Activated CD8-positive, alpha-beta T cell treated with anti-CD3 and anti-CD28 coated beads, Interleukin-2, amount 10 ng/mL, durations not matched to agents 7 days and 5 days (primary cell): ENCODE measurements around the gene GNA15. TPM values are rescaled to one million over a fixed set of nuclear protein-coding genes. Genes with fewer than 3 reads are reported as not detected.
"Not testable (repeated sequence)": the region's sequence is repeated elsewhere in the genome, so short reads cannot be mapped to it uniquely, and the experiment has no call there.

ENCODE experiments used
- ATAC-seq: fragments of 150-1000 bp; cut with Tn5 transposase; one replicate; pipeline ENCODE4 v1.10.0; 2021; ENCODE audit warnings: moderate library complexity
- CTCF ChIA-PET: fragments of 350-600 bp; sonication (Branson Sonifier 250); formaldehyde crosslinking; loops from one replicate; lab custom pipeline; 2021; ENCODE audit warnings: antibody characterized with exemption; lab: Charles Lee
- POLR2A ChIA-PET: fragments of 350-600 bp; sonication (Branson Sonifier 250); formaldehyde crosslinking; loops from one replicate; lab custom pipeline; 2021; ENCODE audit warnings: antibody characterized with exemption; lab: Charles Lee
- DNase-seq: peaks from one replicate; pipeline ENCODE4 v3.0.0-alpha.2; 2020
- H3K27ac Mint-ChIP-seq: one replicate; pipeline ENCODE4 v1.8.0; 2021; ENCODE audit warnings: mild to moderate bottlenecking, mixed read lengths
- H3K27me3 Mint-ChIP-seq: one replicate; pipeline ENCODE4 v1.8.0; 2021; ENCODE audit warnings: low read depth, mixed read lengths
- H3K36me3 Mint-ChIP-seq: one replicate; pipeline ENCODE4 v1.8.0; 2021; ENCODE audit warnings: low read depth, mixed read lengths
- H3K4me1 Mint-ChIP-seq: one replicate; pipeline ENCODE4 v1.8.0; 2021; ENCODE audit warnings: low read depth, mixed read lengths
- H3K4me3 Mint-ChIP-seq: one replicate; pipeline ENCODE4 v1.8.0; 2021; ENCODE audit warnings: mild to moderate bottlenecking, mixed read lengths
- H3K9me3 Mint-ChIP-seq: one replicate; pipeline ENCODE4 v1.8.0; 2022; ENCODE audit warnings: mixed read lengths; ENCODE audit not compliant: insufficient read depth
- total RNA-seq, 2 experiments: library from RNA; stranded (reverse); gene quantifications; one replicate each; pipeline ENCODE4 v1.2.3, GENCODE V29; 2021

The GNA15 gene
- total RNA-seq, 2 experiments from 2014 or later: 23.8 to 24.5 TPM

DNA sequence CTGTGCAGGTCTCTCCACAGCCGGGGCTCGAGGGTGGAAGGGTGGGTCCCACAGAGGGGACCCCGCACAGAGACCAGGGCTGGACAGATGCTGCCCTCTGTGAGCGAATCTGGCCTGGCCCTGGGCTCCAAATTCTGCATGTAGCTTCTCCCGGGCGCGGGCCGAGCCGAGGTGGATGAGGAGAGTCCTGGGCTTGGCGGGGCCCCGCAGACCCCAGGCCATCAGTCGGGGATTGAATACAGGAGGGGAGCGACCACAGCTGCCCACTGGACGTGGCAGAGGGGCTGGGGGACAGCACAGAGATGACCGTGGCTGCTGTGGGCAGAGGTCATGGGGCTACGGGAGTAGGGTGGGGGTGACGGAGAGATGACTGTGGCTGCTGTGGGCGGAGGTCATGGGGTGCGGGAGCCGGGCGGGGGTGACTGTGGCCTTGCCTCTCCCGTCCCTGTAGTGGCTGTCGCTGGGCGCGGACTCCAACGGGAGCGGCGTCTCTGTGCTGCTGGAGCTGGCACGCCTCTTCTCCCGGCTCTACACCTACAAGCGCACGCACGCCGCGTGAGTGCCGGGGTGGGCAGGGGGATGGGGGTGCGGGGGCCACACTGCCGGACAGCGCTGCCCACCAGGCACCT, 65.4 kb downstream of the GNA15 start:
- CTCF ChIA-PET: no interaction called here
- POLR2A ChIA-PET: no interaction called here
- Mint-ChIP-seq H3K4me1 (no peaks in the 10 kb centered on the region), H3K27ac (no peak overlapping the region), H3K9me3 (no peaks in the 10 kb centered on the region), H3K4me3 (no peak overlapping the region), H3K36me3 (no peaks in the 10 kb centered on the region), H3K27me3 (no peaks in the 10 kb centered on the region)
- ATAC-seq (no peak), DNase-seq (no peak)

DNA sequence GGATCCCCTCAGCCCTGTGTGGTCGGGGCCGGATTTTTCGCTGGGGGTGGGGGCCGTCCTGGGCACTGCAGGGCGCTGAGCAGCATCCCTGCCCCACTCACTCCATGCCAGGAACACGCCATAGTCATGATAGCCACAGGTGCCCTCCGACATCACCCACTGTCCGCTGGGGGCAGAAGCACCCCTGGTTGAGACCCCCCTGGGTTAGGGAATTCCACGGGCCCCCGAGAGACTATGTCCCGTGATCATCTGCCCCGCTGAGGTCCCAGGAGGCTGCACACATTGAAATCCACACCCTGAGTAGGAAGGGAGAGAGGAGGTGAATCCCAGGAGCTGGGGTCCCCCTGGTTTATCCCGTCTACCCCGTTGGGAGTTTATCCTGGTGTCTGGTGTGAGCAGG, 66.1 kb downstream of the GNA15 start:
- H3K4me3 Mint-ChIP-seq: no peak overlapping the region
- ATAC-seq: no peak
- no peaks in the 10 kb centered on the region for H3K9me3 Mint-ChIP-seq
- DNase-seq: no peak
- ChIA-PET POLR2A (no interaction called here), CTCF (no interaction called here)
- H3K36me3 Mint-ChIP-seq: no peaks in the 10 kb centered on the region
- H3K4me1 Mint-ChIP-seq: no peaks in the 10 kb centered on the region
- H3K27me3 Mint-ChIP-seq: no peaks in the 10 kb centered on the region
- no peak overlapping the region for H3K27ac Mint-ChIP-seq

DNA sequence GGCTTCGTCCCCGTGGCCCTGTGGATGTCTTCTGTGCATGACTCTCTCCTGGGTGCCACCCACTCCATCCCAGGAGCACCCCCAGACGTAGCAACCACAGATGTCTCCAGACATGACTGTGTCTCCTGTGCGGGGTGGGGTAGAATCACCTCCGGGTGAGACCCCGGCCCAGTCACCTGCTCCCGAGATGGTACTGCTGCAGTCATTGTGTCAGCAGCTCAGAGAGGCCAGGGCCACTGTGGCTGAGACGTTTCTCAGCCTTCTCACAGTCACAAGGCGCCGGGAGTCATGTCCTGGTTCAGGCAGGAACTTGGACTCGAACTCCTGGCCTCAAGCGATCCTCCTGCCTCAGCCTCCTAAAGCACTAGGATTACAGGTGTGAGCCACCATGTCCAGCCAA, 66.5 kb downstream of the GNA15 start:
- DNase-seq (no peak), ATAC-seq (no peak)
- Mint-ChIP-seq H3K27me3 (no peaks in the 10 kb centered on the region), H3K27ac (no peak overlapping the region), H3K4me1 (no peaks in the 10 kb centered on the region), H3K9me3 (no peaks in the 10 kb centered on the region), H3K4me3 (no peak overlapping the region), H3K36me3 (no peaks in the 10 kb centered on the region)
- CTCF ChIA-PET: no interaction called here
- POLR2A ChIA-PET: no interaction called here

DNA sequence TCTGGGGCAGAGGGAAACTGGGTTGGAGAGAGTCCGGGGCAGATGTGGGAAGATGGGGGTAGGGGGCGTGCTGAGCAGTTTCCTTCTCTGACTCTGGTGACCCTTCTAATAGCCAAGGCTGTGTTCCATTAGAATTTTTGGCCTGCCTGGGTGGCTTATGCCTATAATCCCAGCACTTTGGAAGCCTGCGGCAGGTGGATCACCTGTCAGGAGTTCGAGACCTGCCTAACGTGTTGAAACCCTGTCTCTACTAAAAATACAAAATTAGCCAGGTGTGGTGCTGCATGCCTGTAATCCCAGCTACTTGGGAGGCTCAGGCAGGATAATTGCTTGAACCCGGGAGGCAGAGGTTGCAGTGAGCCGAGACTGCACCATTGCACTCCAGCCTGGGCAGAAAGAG, 67.1 kb downstream of the GNA15 start:
- DNase-seq, CTCF ChIA-PET, H3K4me1 Mint-ChIP-seq, H3K27me3 Mint-ChIP-seq, POLR2A ChIA-PET, H3K4me3 Mint-ChIP-seq, H3K9me3 Mint-ChIP-seq, ATAC-seq, H3K27ac Mint-ChIP-seq, H3K36me3 Mint-ChIP-seq: not testable (repeated sequence)

DNA sequence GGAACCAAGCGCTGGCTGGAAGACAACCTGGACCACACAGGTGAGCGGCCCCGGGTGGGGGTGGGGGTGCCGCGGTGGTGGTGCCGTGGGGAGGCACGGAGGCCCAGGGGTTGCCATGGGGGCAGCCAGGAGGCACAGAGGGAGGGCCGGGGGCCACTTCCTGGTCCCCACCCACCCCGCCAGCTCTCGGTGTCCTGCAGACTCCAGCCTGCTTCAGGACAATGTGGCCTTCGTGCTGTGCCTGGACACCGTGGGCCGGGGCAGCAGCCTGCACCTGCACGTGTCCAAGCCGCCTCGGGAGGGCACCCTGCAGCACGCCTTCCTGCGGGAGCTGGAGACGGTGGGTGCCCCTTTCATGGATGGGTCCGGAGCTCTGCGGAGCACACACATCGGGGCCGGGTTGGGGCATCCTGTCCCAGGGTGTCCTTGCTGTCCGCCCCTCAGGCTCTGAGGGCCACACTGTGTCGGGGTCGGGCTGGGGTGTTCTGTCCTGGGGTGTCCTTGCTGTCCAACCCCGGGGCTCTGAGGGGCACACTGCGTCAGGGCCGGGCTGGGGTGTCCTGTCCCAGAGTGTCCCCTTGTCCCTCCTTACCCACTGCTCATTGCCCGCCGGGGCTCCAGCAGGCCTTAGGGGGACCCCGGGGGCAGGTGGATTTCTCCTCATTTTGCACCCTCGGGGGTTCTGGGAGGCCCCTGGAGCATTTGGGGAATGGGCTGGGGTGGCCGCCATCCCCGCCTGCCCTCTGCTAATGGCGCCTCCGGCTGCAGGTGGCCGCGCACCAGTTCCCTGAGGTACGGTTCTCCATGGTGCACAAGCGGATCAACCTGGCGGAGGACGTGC, 68.2 kb downstream of the GNA15 start:
- ATAC-seq (no peak), DNase-seq (no peak)
- Mint-ChIP-seq H3K4me1 (no peaks in the 10 kb centered on the region), H3K4me3 (no peak overlapping the region), H3K36me3 (no peaks in the 10 kb centered on the region), H3K27ac (no peak overlapping the region), H3K27me3 (no peaks in the 10 kb centered on the region), H3K9me3 (no peaks in the 10 kb centered on the region)
- ChIA-PET CTCF (no interaction called here), POLR2A (interaction anchor here (0.6 kb wide), 1 partner anchor 64 kb away, joined by 3 read pairs; no protein-coding TSS in a partner anchor)

DNA sequence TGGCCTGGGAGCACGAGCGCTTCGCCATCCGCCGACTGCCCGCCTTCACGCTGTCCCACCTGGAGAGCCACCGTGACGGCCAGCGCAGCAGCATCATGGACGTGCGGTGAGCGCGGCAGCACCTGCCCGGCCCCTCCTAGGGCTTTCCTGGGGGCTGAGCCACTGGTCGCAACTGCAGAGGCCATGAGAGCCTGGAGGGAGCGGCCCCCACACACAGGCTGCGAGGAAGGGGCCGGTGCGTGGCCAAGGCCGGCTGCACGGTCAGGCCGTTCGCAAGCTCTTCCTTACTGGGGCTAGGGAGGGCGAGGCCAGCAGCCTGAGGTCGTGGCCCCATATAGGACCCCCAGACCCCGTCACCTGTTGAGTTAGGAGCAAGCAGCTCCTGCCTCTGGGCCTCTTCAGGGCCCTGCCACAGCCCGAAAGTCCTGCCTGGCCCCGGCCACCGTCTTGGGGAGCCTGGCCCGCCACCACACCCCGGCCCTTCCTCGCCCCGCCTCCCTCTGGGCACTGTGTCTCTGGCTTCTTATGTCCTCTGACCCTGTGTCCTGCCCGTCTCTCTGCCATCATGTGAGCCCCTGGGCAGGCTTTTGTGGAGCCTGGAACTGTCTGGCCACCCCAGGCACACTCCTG, 68.9 kb downstream of the GNA15 start:
- ATAC-seq (no peak), DNase-seq (no peak)
- Mint-ChIP-seq H3K4me1 (no peaks in the 10 kb centered on the region), H3K4me3 (no peak overlapping the region), H3K36me3 (no peaks in the 10 kb centered on the region), H3K27ac (no peak overlapping the region), H3K27me3 (no peaks in the 10 kb centered on the region), H3K9me3 (no peaks in the 10 kb centered on the region)
- CTCF ChIA-PET: no interaction called here
- POLR2A ChIA-PET: no interaction called here

DNA sequence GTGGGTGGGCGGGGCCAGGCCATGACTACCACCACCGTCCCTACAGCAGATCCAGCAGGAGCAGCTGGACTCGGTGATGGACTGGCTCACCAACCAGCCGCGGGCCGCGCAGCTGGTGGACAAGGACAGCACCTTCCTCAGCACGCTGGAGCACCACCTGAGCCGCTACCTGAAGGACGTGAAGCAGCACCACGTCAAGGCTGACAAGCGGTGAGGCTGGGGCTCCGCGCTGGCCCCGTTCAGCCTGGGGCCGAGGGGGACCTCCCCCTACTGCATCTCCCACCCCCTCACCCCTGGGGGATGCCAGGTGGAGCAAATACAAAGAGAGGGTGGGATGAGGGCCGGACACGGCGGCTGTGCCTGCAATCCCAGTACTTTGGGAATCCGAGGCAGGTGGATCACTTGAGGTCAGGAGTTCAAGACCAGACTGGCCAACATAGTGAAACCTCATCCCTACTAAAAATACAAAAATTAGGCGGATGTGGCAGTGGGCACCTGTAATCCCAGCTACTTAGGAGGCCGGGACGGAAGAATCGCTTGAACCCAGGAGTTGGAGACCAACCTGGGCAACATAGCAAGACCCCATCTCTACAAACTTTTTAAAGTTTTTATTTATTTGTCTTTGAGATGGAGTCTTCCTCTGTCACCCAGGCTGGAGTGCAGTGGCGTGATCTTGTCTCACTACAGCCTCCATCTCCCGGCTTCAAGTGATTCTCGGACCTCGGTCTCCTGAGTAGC, 70.6 kb downstream of the GNA15 start:
- ChIA-PET CTCF (no interaction called here), POLR2A (interaction anchor here (0.6 kb wide), 1 partner anchor 9 kb away, joined by 4 read pairs; no protein-coding TSS in a partner anchor)
- DNase-seq: no peak
- Mint-ChIP-seq H3K27me3 (no peaks in the 10 kb centered on the region), H3K36me3 (no peaks in the 10 kb centered on the region), H3K4me3 (no peak overlapping the region), H3K27ac (no peak overlapping the region), H3K9me3 (no peaks in the 10 kb centered on the region), H3K4me1 (no peaks in the 10 kb centered on the region)
- ATAC-seq: no peak

DNA sequence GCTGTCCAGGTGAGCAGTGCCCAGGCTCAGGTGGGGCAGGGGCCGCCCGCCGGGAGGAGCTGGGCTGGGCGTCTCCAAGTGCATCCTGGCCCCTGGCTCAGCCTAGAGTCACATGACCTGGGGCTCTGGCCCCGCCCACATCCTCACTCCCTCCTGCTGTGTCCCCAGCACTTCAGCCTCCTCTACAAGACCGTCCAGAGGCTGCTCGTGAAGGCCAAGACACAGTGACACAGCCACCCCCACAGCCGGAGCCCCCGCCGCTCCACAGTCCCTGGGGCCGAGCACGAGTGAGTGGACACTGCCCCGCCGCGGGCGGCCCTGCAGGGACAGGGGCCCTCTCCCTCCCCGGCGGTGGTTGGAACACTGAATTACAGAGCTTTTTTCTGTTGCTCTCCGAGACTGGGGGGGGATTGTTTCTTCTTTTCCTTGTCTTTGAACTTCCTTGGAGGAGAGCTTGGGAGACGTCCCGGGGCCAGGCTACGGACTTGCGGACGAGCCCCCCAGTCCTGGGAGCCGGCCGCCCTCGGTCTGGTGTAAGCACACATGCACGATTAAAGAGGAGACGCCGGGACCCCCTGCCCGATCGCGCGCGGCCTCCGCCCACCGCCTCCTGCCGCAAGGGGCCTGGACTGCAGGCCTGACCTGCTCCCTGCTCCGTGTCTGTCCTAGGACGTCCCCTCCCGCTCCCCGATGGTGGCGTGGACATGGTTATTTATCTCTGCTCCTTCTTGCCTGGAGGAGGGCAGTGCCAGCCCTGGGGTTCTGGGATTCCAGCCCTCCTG, 71.8 kb downstream of the GNA15 start:
- ChIA-PET CTCF (no interaction called here), POLR2A (no interaction called here)

DNA sequence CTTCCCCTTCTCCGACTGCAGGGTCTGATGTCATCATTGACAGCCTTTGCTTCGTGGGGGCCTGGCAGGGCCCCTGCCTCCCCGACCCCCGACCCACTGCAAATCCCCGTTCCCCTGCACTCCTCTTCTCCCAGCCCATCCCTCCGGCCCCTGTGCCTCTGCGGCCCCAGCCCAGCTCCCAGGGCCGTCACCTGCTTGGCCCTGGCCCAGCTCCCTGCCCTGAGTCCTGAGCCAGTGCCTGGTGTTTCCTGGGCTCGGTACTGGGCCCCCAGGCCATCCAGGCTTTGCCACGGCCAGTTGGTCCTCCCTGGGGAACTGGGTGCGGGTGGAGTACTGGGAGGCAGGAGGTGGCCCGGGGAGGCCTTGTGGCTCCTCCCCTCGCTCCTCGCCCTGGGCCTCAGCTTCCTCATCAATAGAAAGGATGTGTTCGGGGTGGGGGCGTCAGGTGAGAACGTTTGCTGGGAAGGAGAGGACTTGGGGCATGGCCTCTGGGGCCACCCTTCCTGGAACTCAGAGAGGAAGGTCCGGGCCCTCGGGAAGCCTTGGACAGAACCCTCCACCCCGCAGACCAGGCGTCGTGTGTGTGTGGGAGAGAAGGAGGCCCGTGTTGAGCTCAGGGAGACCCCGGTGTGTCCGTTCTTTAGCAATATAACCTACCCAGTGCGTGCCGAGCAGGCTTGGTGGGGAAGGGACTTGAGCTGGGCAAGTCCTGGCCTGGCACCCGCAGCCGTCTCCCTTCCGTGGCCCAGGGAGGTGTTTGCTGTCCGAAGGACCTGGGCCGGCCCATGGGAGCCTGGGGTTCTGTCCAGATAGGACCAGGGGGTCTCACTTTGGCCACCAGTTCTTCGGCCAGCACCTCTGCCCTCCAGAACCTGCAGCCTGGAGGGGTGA, 72.7 kb downstream of the GNA15 start:
- no peaks in the 10 kb centered on the region for H3K4me1 Mint-ChIP-seq
- ATAC-seq (no peak), DNase-seq (no peak)
- H3K4me3 Mint-ChIP-seq: no peak overlapping the region
- H3K27me3 Mint-ChIP-seq: no peaks in the 10 kb centered on the region
- POLR2A ChIA-PET: no interaction called here
- H3K9me3 Mint-ChIP-seq: no peaks in the 10 kb centered on the region
- CTCF ChIA-PET: no interaction called here
- H3K36me3 Mint-ChIP-seq: no peaks in the 10 kb centered on the region
- H3K27ac Mint-ChIP-seq: no peak overlapping the region

More for the DNA sequence above, 71.8 kb downstream of the GNA15 start:
- DNase-seq: no peak
- no peaks in the 10 kb centered on the region for H3K4me1 Mint-ChIP-seq
- ATAC-seq: no peak
- H3K9me3 Mint-ChIP-seq: no peaks in the 10 kb centered on the region
- no peaks in the 10 kb centered on the region for H3K27me3 Mint-ChIP-seq
- no peak overlapping the region for H3K27ac Mint-ChIP-seq
- H3K36me3 Mint-ChIP-seq: no peaks in the 10 kb centered on the region
- H3K4me3 Mint-ChIP-seq: no peak overlapping the region

DNA sequence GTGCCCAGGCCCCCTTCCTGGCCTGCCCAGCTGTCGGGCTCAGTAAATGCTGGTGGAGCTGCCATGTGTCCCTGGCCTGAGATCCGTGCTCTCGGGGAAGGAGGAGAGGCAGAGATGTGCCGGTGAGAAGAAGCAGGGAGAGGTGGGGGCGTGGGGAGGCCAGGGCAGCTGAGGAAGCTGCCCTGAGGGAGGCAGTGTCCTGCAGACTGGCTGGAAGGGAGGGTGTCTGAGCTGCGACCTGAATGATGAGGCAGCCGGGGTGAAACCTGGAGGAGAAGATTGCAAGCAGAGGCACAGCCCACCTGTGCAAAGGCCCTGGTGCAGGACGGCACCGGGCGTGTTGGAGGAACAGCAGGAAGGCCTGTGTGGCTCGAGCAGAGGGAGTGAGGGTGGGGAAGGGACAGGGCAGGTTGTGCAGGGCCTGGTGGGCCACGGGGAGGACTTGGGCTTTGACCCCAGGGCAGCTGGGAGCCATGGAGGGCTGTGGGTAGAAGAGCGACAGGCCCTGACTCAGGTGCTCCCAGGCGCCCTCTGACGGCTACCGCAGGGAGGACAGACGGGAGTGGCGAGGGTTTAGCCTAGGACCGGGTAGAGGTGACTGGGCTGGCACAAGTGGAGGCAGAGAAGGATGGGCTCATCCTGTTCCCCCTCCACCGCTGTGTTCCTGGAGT, 74.6 kb downstream of the GNA15 start:
- POLR2A ChIA-PET: no interaction called here
- Mint-ChIP-seq H3K36me3 (no peaks in the 10 kb centered on the region), H3K27ac (peak overlapping the region; percentile 61), H3K27me3 (no peaks in the 10 kb centered on the region), H3K9me3 (no peaks in the 10 kb centered on the region), H3K4me3 (no peak overlapping the region), H3K4me1 (no peaks in the 10 kb centered on the region)
- ATAC-seq (peak; percentile 80), DNase-seq (peak; percentile 75)
- CTCF ChIA-PET: no interaction called here
